ENCODE results near the gene ONECUT1. TPM values are rescaled to one million over a fixed set of nuclear protein-coding genes. Genes with fewer than 3 reads are reported as not detected.

ONECUT1 gene
- total RNA-seq, 4 donors from 2014 or later, result not detected

DNA sequence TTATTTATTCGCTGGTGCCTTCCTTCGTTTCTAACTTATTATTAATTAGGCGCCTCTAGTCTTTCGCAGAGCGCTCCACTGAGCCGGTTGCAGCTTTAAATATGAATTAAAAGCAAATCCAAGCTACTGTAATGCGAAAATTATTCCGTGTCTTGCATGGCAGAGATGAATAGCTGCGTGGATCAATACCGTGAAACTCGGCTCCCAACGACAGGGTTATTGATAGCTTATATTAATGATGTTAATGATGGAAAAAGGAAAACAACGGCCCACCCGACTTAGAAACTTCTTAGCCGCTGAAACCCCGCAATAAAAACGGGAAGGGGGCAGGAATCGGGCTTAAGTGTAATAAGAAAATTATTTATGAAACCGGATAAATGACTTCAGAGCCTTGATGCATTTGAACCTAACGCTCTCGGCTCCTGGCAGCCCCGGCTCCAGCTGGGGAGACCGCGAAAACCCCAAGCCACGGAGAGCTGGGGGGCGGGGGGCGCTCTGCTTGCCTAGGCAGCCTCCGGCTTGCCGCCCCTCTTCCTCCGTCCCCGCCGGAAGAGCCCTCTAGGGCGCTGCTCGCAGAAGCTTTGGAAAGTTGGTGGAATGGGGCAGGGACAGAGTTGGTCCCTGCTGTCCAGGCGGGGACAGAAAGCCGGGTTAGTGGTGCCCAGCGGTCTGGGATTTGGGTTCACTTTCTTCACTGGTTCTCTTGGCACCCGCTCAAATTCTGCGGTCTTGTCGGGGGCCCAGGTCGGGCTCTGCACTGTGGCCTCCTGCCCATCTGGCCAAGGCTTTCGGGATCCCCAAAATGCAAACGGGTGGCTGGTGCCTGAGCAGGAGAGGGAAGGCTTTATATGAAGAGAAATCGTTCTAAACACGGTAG lies 7.7 kb upstream of the ONECUT1 start:
- H3K4me1 ChIP-seq, result peaks cover 10 to 27% (median 25%) of the 10 kb centered on the region in 4 donors
- H3K9me3 ChIP-seq, result no peaks in the 10 kb centered on the region
- H3K27ac ChIP-seq (replicated peaks in 1 of 4), result no peak overlapping the region
- DNase-seq (ENCODE audit: extremely low spot score), result no peak
- peak overlapping the region in 1 of 4 donors; percentile 18 for H3K4me3 ChIP-seq
- no peaks in the 10 kb centered on the region for H3K36me3 ChIP-seq
- intact Hi-C loops (cut with DNase I), result no loop called here
- peaks cover 15 to 100% (median 80%) of the 10 kb centered on the region in 4 donors for H3K27me3 ChIP-seq
- 4% methylated on average over 38 of the region's 45 CpGs for WGBS
- TF ChIP-seq POLR2AphosphoS5 (IDR thresholded peaks at IDR 0.05), result no peak
- TF ChIP-seq, protein P1, sequence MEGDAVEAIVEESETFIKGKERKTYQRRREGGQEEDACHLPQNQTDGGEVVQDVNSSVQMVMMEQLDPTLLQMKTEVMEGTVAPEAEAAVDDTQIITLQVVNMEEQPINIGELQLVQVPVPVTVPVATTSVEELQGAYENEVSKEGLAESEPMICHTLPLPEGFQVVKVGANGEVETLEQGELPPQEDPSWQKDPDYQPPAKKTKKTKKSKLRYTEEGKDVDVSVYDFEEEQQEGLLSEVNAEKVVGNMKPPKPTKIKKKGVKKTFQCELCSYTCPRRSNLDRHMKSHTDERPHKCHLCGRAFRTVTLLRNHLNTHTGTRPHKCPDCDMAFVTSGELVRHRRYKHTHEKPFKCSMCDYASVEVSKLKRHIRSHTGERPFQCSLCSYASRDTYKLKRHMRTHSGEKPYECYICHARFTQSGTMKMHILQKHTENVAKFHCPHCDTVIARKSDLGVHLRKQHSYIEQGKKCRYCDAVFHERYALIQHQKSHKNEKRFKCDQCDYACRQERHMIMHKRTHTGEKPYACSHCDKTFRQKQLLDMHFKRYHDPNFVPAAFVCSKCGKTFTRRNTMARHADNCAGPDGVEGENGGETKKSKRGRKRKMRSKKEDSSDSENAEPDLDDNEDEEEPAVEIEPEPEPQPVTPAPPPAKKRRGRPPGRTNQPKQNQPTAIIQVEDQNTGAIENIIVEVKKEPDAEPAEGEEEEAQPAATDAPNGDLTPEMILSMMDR (IDR thresholded peaks at IDR 0.05), result no peak
- TF ChIP-seq EP300 (IDR thresholded peaks at IDR 0.05), result no peak
- no peak for TF ChIP-seq POLR2A (IDR thresholded peaks at IDR 0.05; ENCODE audit: low read depth)

DNA sequence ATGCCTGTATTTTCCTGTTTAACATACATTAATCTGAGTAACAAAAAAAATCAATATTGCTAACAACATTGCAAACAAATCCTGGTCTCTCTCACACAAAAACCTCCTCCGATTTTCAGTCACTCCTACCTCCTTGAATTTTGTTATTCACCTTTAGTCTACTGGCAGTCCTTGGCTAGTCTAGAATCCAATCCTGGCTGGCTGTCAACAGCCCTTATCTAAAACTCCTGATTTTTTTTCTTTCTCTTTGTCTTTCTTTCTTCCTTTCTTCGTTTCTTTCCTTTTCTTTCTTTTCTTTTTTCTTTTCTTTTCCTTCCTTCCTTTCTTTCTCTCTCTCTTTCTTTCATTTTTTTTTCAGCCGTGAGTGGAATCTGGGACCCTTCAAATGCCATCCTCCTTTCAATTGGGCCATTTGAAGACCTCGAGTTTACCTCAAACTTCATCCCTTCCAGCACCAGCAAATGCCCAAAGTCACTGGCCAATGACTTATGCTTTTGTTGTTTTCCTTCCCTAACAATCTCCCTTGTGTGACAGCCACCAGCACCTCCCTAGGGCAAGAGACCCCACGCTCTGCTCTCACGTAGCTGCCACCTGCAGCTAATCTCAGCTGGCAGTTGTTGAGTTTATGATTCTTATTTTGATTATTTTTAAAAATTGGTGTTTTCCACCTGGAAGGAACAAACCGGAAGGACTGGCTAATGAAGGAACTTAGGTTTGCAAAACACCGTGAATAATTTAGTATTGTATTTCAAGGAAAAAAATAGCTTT lies 6.8 kb upstream of the ONECUT1 start:
- intact Hi-C loops (cut with DNase I), result no loop called here
- H3K27me3 ChIP-seq, result peaks cover 15 to 100% (median 73%) of the 10 kb centered on the region in 4 donors
- no peak for DNase-seq (ENCODE audit: extremely low spot score)
- no peak overlapping the region for H3K4me3 ChIP-seq
- TF ChIP-seq, protein P1 (IDR thresholded peaks at IDR 0.05), result no peak
- TF ChIP-seq POLR2A (IDR thresholded peaks at IDR 0.05; ENCODE audit: low read depth), result no peak
- no peak for TF ChIP-seq POLR2AphosphoS5 (IDR thresholded peaks at IDR 0.05)
- TF ChIP-seq EP300 (IDR thresholded peaks at IDR 0.05), result no peak
- H3K9me3 ChIP-seq, result no peaks in the 10 kb centered on the region
- no peak overlapping the region for H3K27ac ChIP-seq (replicated peaks in 1 of 4)
- peaks cover 10 to 27% (median 25%) of the 10 kb centered on the region in 4 donors for H3K4me1 ChIP-seq
- no peaks in the 10 kb centered on the region for H3K36me3 ChIP-seq
- WGBS, result 9% methylated on average over 8 of the region's 8 CpGs

DNA sequence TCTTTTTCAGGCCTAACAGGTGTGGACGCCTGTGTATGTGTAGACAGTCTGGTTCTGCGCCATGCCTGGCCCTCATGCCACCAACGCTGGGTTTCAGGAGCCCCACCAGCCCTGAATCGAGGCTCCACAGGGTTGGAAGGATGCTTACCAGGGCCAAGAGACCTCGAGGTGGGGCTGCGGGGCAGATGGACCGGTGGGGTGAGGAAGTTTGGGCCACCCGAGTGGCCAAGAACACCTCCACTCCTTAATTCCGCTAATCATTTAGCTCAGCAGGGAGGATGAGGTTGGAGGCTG lies 6.0 kb upstream of the ONECUT1 start:
- 0% methylated on average over 6 of the region's 9 CpGs for WGBS
- intact Hi-C loops (cut with DNase I), result no loop called here
- peaks cover 10 to 100% (median 66%) of the 10 kb centered on the region in 4 donors for H3K27me3 ChIP-seq

DNA sequence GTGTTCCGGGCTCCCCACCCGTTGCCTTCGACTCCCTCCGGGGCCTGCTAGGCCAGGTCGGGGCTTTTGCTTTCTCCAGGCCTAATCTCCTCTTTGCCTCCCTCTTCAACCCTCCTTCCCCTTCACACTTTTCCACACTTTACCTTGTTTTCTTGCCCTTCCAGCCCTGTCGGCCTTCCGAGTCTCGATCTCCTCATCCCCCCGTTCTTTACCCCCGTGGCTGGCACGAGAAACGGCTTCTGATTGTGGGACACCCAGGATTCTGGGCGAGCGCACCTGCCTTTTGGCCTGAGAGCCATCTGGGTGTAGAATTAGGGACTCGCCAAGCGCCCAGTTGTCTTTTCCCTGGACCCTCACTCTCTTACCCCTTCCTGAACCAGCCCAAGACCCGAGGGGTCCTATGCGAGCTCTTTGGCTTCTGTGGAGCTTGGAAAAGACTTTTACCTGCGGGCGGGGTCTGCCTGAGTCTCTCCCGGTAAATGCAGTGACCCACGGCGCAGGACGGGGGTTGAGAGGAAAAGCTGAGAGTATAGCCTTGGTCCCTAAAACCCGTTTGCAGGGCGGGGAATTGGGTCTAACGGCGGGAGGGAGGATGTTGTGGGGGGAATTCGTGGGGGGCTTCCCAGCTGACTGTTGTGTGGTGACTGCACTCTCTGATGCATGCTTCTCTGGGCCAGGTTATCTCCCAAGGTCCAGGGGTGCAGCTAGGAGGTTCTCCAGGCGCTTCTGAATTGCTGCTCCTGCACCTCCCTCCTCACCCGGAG lies 5.5 kb upstream of the ONECUT1 start:
- intact Hi-C loops (cut with DNase I), result no loop called here
- TF ChIP-seq POLR2A (IDR thresholded peaks at IDR 0.05; ENCODE audit: low read depth), result no peak
- no peak for TF ChIP-seq POLR2AphosphoS5 (IDR thresholded peaks at IDR 0.05)
- no peak overlapping the region for H3K27ac ChIP-seq (replicated peaks in 1 of 4)
- DNase-seq (ENCODE audit: extremely low spot score), result no peak
- no peaks in the 10 kb centered on the region for H3K36me3 ChIP-seq
- H3K4me3 ChIP-seq, result no peak overlapping the region
- 6% methylated on average over 28 of the region's 31 CpGs for WGBS
- H3K4me1 ChIP-seq, result peaks cover 16 to 31% (median 30%) of the 10 kb centered on the region in 4 donors
- peaks cover 10 to 100% (median 62%) of the 10 kb centered on the region in 4 donors for H3K27me3 ChIP-seq
- no peaks in the 10 kb centered on the region for H3K9me3 ChIP-seq

More for the DNA sequence above, 6.0 kb upstream of the ONECUT1 start:
- Histone ChIP-seq H3K27ac (replicated peaks in 1 of 4) (no peak overlapping the region), H3K9me3 (no peaks in the 10 kb centered on the region), H3K4me1 (peaks cover 11 to 29% (median 25%) of the 10 kb centered on the region in 4 donors), H3K4me3 (no peak overlapping the region), H3K36me3 (no peaks in the 10 kb centered on the region)
- no peak for DNase-seq (ENCODE audit: extremely low spot score)
- no peak for TF ChIP-seq POLR2A (IDR thresholded peaks at IDR 0.05; ENCODE audit: low read depth)
- TF ChIP-seq, protein P1 (IDR thresholded peaks at IDR 0.05), result no peak
- no peak for TF ChIP-seq POLR2AphosphoS5 (IDR thresholded peaks at IDR 0.05)

All from esophagus muscularis mucosa (tissue), 4 donors.